ENCODE measurements around the gene LY86.

Gene LY86

GRCh38 chr6:6622501-6622900 lies 34.0 kb downstream of the LY86 start:
- no peak for DNase-seq (ENCODE audit: low read depth in 2 of 2)

DNA sequence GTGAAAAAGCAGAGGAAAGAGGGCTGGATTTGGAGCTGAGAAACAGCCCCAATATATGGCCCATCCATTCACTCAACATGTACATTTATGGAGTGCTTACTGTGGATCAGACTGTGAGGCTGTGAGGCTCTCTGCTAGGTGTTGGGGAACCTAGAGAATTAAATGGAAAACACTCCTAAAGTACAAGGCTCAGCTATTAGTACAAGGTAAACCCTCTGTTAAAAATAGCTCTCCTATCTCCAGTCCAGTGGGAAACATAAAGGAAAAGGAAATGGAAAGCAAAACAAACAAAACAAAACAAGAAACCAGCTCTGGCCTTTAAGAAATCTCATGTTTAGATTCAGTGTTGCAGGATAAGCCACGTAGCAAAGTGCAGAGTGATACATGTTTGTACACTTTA lies 35.0 kb downstream of the LY86 start:
- DNase-seq (ENCODE audit: low read depth in 2 of 2), result no peak

GRCh38 chr6:6624269-6624990 lies 35.9 kb downstream of the LY86 start:
- no peak for DNase-seq (ENCODE audit: low read depth in 2 of 2)

DNA sequence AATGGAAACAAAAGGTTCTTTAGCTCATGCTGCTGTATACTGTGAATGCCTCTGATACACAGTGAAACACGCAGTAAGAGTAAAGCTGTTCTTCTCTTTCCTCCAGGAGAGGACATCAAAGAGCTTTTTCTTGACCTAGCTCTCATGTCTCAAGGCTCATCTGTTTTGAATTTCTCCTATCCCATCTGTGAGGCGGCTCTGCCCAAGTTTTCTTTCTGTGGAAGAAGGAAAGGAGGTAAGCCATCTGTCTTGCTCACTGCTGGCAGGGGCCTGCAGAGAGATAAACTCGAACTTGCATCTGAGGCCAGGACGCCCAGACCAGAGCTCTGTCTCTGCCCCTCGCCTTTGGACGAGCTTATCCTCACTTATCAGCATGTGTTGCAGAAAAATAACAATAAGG lies 37.7 kb downstream of the LY86 start:
- no peak for DNase-seq (ENCODE audit: low read depth in 2 of 2)

DNA sequence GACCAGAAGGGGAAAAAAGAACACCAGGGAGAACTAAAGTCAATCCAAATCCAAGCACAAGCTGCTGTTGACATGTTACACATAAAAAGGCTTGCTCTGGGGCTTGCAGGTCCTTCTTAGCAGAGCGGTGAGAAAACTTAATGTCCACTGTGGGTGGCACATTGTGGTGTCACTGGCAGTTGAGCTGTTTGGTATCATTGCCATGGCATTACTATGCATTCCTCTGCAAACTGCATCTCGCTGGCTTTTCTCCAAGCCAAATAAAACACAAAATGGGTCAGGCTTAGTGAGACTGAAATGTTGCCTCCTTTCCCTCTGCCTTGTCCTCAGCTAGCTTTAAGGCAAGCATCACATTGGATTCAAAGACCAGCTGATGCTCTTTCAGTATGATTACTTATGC lies 40.9 kb downstream of the LY86 start:
- no peak for DNase-seq (ENCODE audit: low read depth in 2 of 2)

DNA sequence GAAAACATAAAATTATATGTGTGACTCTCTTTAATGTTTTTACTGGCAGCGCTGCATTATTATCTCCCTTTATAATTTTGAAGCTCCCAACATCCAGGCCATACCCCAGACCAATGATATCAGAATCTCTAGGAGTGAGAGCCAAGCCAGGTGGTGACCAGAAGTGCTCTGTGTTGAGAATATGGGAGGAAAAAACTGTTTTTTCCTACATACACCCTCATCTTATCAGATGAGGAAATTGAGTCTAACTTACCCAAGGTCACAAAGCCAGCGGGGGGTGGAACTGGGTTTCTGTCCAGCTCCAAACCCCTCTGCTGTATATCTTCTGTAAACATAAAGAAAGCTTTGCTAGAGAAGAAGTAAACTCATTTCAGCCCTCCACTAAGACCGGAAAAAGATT lies 42.5 kb downstream of the LY86 start:
- DNase-seq (ENCODE audit: low read depth in 2 of 2), result no peak

GRCh38 chr6:6631534-6632276 lies 43.2 kb downstream of the LY86 start:
- no peak for DNase-seq (ENCODE audit: low read depth in 2 of 2)

- no peak for DNase-seq (ENCODE audit: low read depth in 2 of 2)
Observed at GRCh38 chr6:6633898-6634734, 45.6 kb downstream of the LY86 start.

GRCh38 chr6:6634735-6635075 lies 46.2 kb downstream of the LY86 start:
- no peak for DNase-seq (ENCODE audit: low read depth in 2 of 2)

DNA sequence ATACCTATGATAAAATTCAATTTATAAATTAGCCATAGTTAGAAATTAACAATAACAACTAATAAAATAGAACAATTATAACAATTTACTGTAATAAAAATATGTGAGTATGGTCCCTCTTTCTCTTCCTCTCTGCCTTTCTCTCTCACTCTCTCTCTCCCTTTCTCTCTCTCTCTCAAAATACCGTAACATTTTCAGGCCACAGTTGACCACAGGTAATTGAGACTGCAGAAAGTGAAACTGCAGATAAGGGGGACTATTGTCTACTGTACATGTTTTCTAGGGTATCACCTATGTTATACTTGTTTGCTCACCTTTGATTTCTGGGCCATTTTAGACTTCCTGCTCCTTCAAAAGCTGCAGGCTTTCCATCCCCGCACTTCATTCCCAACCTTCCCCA lies 46.8 kb downstream of the LY86 start:
- no peak for DNase-seq (ENCODE audit: low read depth in 2 of 2)

- DNase-seq (ENCODE audit: low read depth in 2 of 2), result no peak
Observed at GRCh38 chr6:6635869-6636268, 47.3 kb downstream of the LY86 start.

- no peak for DNase-seq (ENCODE audit: low read depth in 2 of 2)
Observed at GRCh38 chr6:6639572-6639971, 51.1 kb downstream of the LY86 start.

DNA sequence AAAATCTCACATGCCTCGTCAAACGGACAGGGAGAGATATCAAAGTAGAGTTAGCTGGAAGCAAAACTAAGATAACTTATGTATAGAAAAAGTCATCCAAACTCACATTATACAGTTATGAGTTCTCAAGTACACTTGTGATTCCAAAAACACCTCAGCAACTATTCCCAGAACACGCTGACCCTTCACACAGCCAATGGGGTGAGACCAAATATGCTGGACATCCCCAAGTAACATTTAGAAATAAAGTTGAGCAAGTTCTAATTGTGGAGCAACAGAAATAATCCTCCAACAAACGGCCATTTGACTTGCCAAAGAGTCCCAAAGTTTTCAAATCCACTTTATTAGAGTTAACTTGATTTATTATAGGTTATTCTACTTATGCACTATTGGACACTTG lies 52.4 kb downstream of the LY86 start:
- DNase-seq (ENCODE audit: low read depth in 2 of 2), result no peak

DNA sequence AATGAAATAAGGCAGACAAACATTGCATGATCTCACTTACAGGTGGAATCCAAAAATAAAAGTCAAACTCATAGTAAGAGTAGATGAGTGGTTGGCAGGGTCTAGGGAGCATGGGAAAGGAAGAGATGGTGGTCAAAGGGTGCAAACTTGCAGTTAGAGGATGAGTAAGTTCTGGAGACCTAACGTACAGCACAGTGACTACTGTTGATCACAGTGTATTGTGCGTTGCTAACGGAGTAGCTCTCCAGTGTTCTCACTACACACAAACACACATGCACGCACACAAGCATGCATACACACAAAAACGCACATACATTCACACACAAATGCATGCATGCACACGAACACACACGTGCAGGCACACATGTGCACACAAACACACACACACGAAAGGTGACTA lies 54.9 kb downstream of the LY86 start:
- DNase-seq (ENCODE audit: low read depth in 2 of 2), result no peak

DNA sequence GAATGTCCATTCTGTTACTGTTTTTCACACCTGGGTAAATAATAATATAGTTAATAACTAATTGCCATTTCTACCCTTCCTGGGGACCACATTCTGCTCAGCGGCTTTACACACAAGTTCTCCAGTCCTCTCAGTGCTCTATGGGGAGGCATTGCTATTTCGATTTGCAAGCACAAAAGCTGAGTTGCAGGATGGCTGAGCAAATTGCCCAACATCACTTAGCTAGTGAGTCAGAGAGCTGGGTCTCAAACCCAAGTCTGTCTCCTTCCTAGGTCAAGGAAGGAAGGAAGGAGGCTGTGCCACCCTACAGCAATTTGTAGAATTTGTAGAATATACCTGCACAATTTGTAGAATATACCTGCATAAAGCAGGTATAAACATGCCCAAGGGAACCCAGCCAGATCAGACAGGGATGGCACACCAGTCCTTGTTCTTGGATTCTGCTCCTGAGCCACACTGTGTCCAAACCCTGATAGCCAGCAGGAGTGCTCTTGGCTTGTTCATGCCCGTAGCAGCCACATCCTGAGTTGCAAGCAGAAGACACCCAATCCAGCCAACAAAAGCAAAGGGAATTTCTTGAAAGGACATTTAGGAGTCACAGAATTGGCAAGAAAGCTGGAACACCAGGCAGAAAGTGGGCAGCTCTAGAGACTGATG lies 56.9 kb downstream of the LY86 start:
- no peak for DNase-seq (ENCODE audit: low read depth in 2 of 2)

DNA sequence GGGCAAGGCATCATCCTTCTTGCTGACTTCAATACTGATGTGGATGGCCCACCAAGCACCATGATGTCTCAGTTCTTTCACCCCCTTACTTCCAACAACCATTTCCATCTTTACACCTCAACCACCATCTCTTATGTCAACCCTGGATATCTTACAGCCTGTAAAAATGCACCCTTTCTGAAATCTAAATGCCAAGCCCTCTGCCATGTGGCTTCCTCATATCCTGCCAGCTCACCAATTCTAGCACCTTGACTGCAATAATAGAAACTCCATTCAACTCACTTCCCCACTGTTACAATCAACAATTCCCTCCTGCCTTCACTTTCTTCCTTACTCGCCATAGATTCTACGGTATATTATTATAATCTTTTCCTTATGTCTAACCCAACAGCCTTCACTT lies 57.9 kb downstream of the LY86 start:
- no peak for DNase-seq (ENCODE audit: low read depth in 2 of 2)

DNA sequence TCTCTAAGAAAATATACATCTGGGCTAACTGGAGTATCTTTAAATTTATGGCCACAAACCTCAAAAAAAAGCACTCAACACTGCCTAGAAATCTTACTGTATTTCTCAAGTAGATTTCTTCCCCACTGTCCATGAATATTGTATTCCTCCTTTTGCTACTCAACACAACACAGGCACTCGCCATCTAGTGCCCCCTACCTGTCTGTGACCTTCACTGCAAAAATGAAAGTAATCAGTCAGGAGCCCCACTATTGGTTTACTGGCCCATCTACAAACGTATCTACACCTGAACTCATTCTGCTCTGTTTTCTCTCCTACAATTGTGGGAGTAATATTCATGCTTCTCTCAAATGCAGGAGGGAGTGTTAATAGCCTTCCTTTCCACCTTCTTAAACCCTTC lies 58.3 kb downstream of the LY86 start:
- DNase-seq (ENCODE audit: low read depth in 2 of 2), result no peak

DNA sequence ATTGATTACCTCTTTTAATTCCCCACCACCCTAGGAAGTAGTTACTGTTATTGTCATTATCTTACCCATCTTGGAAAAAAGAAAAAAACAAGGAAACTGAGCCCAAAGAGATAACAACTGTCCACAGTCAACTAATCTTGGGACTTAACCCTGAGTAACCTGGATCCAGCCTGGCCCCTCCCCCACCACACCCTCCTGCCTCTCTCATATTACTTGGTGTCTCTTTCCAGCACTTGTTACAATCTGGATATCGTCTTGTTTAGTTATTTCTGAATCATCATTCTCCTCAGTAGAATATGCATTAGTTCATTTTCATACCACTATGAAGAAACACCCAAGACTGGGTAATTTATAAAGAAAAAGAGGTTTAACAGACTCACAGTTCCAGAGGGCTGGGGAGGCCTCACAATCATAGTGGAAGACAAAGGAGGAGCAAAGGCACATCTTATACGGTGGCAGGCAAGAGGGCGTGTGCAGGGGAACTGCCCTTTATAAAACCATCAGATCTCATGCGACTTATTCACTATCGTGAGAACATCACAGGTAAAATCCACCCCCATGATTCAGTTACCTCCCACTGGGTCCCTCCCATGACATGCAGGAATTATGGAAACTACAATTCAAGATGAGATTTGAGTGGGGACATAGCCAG lies 60.3 kb downstream of the LY86 start:
- DNase-seq (ENCODE audit: low read depth in 2 of 2), result no peak

- DNase-seq (ENCODE audit: low read depth in 2 of 2), result no peak
Observed at GRCh38 chr6:6649824-6650349, 61.4 kb downstream of the LY86 start.

- DNase-seq (ENCODE audit: low read depth in 2 of 2), result no peak
Observed at GRCh38 chr6:6650839-6651238, 62.3 kb downstream of the LY86 start.

DNA sequence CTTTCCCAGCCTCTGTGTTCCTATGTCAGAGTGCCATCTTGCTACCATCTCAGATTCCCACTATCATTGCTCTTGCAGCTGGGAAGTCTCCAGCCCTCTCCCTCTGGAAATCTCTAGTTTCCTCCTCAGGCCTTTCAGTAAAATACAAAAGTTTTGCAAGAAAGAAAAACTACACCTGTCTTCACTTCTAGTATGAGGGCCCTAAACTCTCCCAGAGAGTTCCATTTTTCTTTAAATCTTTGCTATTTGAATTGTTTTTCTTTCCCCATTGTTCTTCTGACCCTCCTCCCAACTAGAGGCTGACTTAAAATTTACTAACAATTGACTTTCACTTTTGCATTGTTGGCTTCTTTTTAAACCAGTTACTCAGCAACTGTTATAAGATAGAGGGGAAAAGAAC lies 62.8 kb downstream of the LY86 start:
- DNase-seq (ENCODE audit: low read depth in 2 of 2), result no peak

DNA sequence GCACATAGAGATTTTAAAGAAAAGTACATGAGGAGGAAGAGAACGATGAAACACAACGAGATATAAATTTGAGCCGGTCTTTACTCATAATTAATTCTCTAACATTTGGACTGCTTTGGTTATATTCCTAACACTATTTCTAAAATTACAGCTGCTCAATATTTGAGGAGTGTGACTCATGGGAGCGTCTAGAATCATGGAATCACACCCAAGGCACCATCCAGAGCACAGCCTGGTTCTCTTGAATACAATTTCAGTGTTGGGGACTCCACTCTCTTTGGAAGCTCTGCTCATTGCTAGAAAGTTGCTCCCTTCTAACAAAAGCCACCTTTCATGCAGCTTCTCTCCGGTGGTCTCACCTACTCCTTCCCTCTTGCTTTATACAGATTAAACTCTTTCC lies 64.4 kb downstream of the LY86 start:
- DNase-seq (ENCODE audit: low read depth in 2 of 2), result no peak

Data from fibroblast of skin of left quadriceps (primary cell).